ENCODE measurements around the gene C2CD4B. TPM values are rescaled to one million over a fixed set of nuclear protein-coding genes. Genes with fewer than 3 reads are reported as not detected.

The C2CD4B gene
- polyA plus RNA-seq, 2 of the 4 experiments (the other 2 are of a cell fraction), result 0.06 to 0.63 TPM

DNA sequence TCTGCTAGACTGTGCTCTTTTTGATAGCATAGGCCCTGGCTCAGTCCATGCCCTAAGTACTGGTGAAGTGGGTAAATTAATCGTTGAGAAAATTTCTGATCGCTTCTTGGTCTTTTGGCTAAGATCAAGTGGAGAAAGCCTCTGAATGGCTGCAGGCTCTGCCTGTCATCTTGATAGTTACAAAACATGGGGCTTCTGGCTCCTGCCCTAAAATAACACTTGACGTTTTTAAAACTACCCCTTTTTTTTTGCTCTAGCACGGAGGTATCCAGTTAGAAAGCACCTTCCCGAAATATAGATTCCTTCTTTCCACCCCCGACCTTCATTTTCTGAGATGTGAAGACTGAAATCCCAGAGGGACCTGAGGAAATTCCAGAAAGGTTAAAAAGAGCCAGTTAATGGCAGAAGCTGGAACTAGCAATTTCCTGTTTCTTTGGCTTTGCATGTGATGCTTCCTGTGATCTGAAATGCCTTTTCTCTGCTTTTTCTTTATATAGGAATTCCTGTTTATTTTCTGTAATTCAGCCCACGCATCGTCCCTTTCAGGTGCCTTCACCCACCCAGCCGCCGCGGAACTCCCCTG, 799 bp upstream of the C2CD4B start:
- WGBS (ENCODE audit: missing lambda C conversion rate), result 81% methylated on average over 11 of the region's 11 CpGs
- CTCF ChIA-PET, result interaction anchor here (1.1 to 2.0 kb wide), 10 partner anchors 12 to 141 kb away, joined by 3 to 10 read pairs (median 4); partner anchors contain the start of gene VPS13C
- H3K4me2 ChIP-seq, result no peak overlapping the region
- DNase-seq (ENCODE audit: low read depth in 1 of 2, low spot score in 1 of 2) (no peak), FAIRE-seq (no peak), ATAC-seq (no peak)
- no peaks in the 10 kb centered on the region for H3K4me1 ChIP-seq
- TF ChIP-seq, protein P1, sequence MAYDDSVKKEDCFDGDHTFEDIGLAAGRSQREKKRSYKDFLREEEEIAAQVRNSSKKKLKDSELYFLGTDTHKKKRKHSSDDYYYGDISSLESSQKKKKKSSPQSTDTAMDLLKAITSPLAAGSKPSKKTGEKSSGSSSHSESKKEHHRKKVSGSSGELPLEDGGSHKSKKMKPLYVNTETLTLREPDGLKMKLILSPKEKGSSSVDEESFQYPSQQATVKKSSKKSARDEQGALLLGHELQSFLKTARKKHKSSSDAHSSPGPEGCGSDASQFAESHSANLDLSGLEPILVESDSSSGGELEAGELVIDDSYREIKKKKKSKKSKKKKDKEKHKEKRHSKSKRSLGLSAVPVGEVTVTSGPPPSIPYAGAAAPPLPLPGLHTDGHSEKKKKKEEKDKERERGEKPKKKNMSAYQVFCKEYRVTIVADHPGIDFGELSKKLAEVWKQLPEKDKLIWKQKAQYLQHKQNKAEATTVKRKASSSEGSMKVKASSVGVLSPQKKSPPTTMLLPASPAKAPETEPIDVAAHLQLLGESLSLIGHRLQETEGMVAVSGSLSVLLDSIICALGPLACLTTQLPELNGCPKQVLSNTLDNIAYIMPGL (CRISPR knock-in tag; IDR thresholded peaks at IDR 0.05; ENCODE audit: borderline replicate concordance), result no peak
- TF ChIP-seq POLR2AphosphoS2 (conservative IDR thresholded peaks at IDR 0.05; ENCODE audit: low read length), result no peak
- TF ChIP-seq MAZ (IDR thresholded peaks at IDR 0.05; ENCODE audit: borderline replicate concordance, low read depth, low read length), result no peak
- TF ChIP-seq ESRRA (IDR thresholded peaks at IDR 0.05; ENCODE audit: borderline replicate concordance, low read length), result no peak
- TF ChIP-seq CBX8 (IDR thresholded peaks at IDR 0.05), result no peak
- H3K4me3 ChIP-seq, result no peak overlapping the region
- no peak overlapping the region for H3K27ac ChIP-seq
- no peaks in the 10 kb centered on the region for H3K9me3 ChIP-seq
- POLR2A ChIA-PET, result no interaction called here

DNA sequence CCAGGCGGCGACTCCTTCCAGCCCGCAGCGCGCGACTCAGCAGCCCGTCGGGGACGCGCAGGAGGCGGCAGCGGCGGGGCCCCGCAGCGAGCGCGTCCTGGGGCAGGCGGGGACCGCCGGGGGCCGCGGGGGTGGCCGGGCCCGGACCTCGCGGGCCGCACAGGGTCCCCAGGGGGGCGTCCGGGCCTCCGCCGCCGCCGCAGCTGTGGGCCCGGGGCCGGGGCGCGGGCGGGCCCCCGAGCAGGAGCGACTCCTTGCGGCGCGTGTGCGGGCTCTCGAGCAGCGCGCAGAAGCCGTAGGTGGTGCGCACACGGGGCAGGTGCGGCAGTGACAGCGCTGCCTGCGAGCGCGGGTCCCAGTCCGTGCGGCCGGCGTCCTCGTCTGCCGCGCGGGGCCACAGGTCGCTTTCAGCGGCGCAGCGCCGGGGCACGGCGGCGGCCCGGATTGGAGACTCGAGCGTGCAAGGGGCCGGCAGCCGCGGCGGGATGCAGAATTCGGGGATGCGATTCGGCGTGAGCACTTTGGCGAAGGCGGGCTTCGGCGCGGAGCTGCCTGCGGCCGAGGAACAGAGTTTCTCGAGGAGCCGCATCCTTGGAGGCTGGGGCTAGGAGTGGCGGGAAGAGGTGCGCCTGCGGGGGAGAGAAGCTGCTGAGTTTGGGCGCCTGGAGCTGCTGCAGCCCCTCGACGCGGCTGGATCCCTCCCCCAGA, 535 bp downstream of the C2CD4B start:
- H3K4me2 ChIP-seq, result peak overlapping the region; percentile 93

DNA sequence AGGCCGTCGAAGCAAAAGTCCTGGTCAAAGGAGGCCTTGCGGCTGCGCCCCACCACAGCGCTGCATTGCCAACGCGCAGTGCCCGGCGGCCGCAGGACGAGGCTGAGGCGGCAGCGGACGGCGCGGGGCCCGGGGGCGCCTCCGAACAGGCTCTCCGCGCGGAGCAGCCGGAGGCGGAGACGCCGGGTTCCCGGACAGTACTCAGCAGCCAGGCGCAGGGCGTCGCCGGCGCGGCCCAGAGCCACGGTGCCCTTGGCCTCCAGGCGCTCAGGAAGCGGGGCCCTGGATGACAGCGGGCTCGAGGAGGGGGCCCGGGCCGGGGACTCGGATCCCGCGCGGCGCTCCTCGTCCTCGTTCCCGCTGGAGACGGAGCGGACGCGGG, 1.1 kb downstream of the C2CD4B start:
- POLR2A ChIA-PET, result no interaction called here
- FAIRE-seq, result no peak
- no peaks in the 10 kb centered on the region; the same call in 2 of the 3 replicates for H3K9me3 ChIP-seq
- ATAC-seq, result peak; percentile 58 to 62
- 20% methylated on average over 4 of the region's 52 CpGs for WGBS (ENCODE audit: missing lambda C conversion rate)
- peak overlapping the region; percentile 59 for H3K4me3 ChIP-seq
- peak in 1 of 2 experiments; percentile 13 for DNase-seq (ENCODE audit: low read depth in 1 of 2, low spot score in 1 of 2)
- peak overlapping the region; percentile 93 for H3K4me2 ChIP-seq
- TF ChIP-seq, protein P2, sequence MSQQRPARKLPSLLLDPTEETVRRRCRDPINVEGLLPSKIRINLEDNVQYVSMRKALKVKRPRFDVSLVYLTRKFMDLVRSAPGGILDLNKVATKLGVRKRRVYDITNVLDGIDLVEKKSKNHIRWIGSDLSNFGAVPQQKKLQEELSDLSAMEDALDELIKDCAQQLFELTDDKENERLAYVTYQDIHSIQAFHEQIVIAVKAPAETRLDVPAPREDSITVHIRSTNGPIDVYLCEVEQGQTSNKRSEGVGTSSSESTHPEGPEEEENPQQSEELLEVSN (IDR thresholded peaks at IDR 0.05; ENCODE audit: borderline replicate concordance, low read depth), result 0 out of 2 replicates have a peak, but pooled peaks have one; percentile 22
- TF ChIP-seq CEBPB (IDR thresholded peaks at IDR 0.05), result no peak
- no peak for TF ChIP-seq MAZ (IDR thresholded peaks at IDR 0.05; ENCODE audit: borderline replicate concordance, low read depth, low read length)
- no peak for TF ChIP-seq POLR2A (IDR thresholded peaks at IDR 0.05; ENCODE audit: low read length)
- TF ChIP-seq HOXB13 (CRISPR knock-in tag; IDR thresholded peaks at IDR 0.05; ENCODE audit: low read depth), result no peak
- H3K4me1 ChIP-seq, result no peaks in the 10 kb centered on the region
- H3K27ac ChIP-seq, result peak overlapping the region; percentile 29 to 70; a peak in 5 of 6 replicates
- CTCF ChIA-PET, result interaction anchor here (1.3 to 1.7 kb wide), 4 partner anchors 12 to 111 kb away, joined by 3 to 7 read pairs (median 4); no protein-coding TSS in a partner anchor

More for the DNA sequence above, 535 bp downstream of the C2CD4B start:
- H3K4me1 ChIP-seq, result no peaks in the 10 kb centered on the region
- peak; percentile 74 to 87 for ATAC-seq
- DNase-seq (ENCODE audit: low read depth in 1 of 2, low spot score in 1 of 2), result peak; percentile 12 to 28
- H3K27ac ChIP-seq, result peak overlapping the region; percentile 29 to 70; a peak in 5 of 6 replicates
- 7% methylated on average over 21 of the region's 98 CpGs for WGBS (ENCODE audit: missing lambda C conversion rate)
- no peak for TF ChIP-seq RARB (CRISPR knock-in tag; IDR thresholded peaks at IDR 0.05)
- TF ChIP-seq, protein P3, sequence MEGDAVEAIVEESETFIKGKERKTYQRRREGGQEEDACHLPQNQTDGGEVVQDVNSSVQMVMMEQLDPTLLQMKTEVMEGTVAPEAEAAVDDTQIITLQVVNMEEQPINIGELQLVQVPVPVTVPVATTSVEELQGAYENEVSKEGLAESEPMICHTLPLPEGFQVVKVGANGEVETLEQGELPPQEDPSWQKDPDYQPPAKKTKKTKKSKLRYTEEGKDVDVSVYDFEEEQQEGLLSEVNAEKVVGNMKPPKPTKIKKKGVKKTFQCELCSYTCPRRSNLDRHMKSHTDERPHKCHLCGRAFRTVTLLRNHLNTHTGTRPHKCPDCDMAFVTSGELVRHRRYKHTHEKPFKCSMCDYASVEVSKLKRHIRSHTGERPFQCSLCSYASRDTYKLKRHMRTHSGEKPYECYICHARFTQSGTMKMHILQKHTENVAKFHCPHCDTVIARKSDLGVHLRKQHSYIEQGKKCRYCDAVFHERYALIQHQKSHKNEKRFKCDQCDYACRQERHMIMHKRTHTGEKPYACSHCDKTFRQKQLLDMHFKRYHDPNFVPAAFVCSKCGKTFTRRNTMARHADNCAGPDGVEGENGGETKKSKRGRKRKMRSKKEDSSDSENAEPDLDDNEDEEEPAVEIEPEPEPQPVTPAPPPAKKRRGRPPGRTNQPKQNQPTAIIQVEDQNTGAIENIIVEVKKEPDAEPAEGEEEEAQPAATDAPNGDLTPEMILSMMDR (IDR thresholded peaks at IDR 0.05), result peak; percentile 30; the same call in 2 of the 3 replicates
- peak; percentile 26; the same call in 1 of the 3 replicates for TF ChIP-seq SMC3 (IDR thresholded peaks at IDR 0.05)
- CTCF ChIA-PET, result interaction anchor here (0.8 to 2.0 kb wide), 21 partner anchors 13 to 142 kb away, joined by 3 to 14 read pairs (median 4); partner anchors contain the start of gene VPS13C
- no peaks in the 10 kb centered on the region for H3K9me3 ChIP-seq
- H3K4me3 ChIP-seq, result peak overlapping the region; percentile 59
- POLR2A ChIA-PET, result no interaction called here
- no peak for FAIRE-seq

Measured in A549 (cell line).